Thyroid gland (tissue), 4 donors: ENCODE results near the gene PTPRG.

Source experiments
- CTCF ChIP-seq, 6 experiments: fragments of 200-600 bp in 3 of 6; fragments of 450-650 bp in 3 of 6; sonication (generic) in 3 of 6; IDR thresholded peaks; one replicate each; pipeline ENCODE4 v1.5.1; 2016 to 2019; ENCODE audit warnings: antibody characterized with exemption in 6 of 6, mild to moderate bottlenecking in 2 of 6, inconsistent platforms in 1 of 6, moderate library complexity in 1 of 6
- POLR2A ChIP-seq, 2 donors: fragments of 450-650 bp; IDR thresholded peaks; one replicate each; pipeline ENCODE4 v1.6.1; 2017; ENCODE audit warnings: antibody characterized with exemption in 2 of 2, mild to moderate bottlenecking in 2 of 2, moderate library complexity in 1 of 2

GRCh38 chr3:62145086-62145757 lies 583.9 kb downstream of the PTPRG start:
- TF ChIP-seq CTCF (IDR thresholded peaks at IDR 0.05) (no peak), POLR2A (IDR thresholded peaks at IDR 0.05) (no peak)
